Left ventricle myocardium superior (tissue), 1 donor: ENCODE data around the gene DMRTC2. TPM values are rescaled to one million over a fixed set of nuclear protein-coding genes. Genes with fewer than 3 reads are reported as not detected.

Source experiments
- ATAC-seq: fragments of 200-7000 bp; cut with Tn5 transposase; one replicate; pipeline ENCODE4 v1.9.1; 2020; ENCODE audit warnings: mild to moderate bottlenecking, moderate library complexity
- DNase-seq: peaks from one replicate; pipeline ENCODE4 v3.0.0-alpha.2; 2020
- intact Hi-C: fragments of 100-400 bp; cut with micrococcal nuclease; formaldehyde crosslinking; loops from one replicate; pipeline ENCODE4 v1.11.0; 2022
- total RNA-seq: library from RNA; stranded (reverse); fragmentation: NEBNext Ultra II Directional; extraction: Animal tissue kit (Norgen Biotek cat#: 25700); gene quantifications from one replicate; pipeline ENCODE4 v1.2.1, GENCODE V29; 2021
- donor health status: DM: no; HTN: yes; CAD: no; lungs with severe emphysema.

Gene DMRTC2
- total RNA-seq, 1 donor from 2014 or later: not detected

DNA sequence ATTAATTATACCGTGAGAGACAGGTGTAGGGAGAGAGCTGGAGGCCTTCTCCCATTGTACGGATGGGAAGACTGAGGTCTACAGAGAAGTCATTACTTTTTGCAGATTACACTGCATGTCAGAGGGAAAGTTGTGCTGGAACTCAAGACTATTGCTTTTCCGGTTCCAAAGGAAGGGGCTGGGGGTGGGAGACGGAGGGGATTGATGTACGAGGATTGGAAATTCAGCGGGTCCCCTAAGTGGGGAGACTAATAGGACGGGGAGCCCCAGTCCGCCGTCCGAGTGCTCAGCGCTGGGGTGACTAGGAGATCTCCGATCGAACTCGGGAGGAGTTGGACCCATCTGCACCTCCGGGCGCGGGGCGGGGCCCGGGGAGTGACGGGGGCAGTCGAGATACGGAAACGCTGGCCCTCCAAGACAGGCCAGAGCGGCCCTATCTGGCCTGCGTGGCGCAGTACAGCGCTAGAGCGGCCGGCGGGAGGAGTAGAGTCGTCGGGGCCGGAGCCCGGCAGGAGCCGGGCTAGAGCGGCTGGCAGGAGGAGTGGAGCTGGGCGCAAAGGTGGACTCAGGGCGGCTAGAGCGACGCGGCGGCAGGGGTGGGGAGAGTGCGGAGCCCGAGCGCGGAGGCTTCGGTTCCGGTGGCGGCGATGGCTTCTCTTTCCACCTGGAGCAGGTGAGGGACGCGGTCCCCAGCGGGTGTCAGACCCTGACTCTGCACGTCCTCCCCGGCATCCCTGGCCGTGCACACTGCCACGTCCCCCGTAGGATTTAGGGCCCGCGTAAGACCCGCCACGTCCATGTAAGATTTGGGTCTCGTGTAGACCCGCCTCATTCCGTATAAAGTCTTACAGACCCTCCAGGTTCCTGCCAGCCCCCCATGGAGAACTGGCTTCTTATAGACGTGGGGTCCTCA, 39.2 kb downstream of the DMRTC2 start:
- intact Hi-C loops: no loop called here
- DNase-seq (peak; percentile 97), ATAC-seq (peak; percentile 97)

DNA sequence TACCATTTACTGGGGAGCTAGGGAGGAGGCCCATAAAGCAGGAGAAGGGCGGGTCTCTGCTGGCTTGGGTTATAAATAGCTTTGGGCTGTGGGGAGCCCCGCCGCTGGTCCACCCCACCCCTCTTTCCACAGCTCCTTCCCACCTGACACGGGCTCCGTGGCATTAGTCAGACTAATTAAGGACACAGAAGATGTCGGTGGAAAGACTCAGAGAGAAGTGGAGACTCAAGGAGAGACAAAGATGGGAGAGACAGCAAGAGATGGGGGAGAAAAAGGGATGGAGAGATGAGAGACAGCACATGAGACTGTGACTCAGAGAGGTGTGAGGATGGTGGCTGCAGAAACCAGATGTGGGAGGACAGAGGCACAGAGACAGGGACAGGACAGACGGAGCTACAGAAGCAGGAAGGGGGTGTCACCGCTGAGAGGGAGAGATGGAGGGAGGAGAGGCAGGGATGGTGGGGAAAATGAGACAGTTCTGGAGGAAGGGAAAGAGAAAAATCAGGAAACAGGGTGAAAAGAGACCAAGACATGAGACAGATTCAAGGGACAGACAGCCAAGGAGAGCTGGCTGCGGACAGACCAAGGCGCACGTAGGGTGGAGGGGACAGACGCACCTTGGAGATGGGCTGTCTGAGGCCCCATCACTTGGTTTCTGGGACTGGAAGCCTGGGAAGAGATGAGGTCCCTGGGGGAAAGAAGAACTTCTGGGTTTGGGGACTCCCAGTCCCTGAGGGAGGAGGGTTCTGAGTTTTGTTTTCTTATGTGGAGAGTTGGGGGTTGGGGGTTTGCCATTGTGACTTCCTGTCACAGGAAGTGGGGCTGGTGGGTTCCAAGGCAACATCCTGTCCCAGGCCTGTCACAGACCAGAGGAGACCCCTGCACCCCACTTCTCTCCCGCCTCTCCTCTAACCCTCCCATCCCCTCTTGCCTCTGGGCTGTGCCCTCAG, 42.2 kb downstream of the DMRTC2 start:
- DNase-seq: no peak
- ATAC-seq: no peak
- intact Hi-C loops: no loop called here

DNA sequence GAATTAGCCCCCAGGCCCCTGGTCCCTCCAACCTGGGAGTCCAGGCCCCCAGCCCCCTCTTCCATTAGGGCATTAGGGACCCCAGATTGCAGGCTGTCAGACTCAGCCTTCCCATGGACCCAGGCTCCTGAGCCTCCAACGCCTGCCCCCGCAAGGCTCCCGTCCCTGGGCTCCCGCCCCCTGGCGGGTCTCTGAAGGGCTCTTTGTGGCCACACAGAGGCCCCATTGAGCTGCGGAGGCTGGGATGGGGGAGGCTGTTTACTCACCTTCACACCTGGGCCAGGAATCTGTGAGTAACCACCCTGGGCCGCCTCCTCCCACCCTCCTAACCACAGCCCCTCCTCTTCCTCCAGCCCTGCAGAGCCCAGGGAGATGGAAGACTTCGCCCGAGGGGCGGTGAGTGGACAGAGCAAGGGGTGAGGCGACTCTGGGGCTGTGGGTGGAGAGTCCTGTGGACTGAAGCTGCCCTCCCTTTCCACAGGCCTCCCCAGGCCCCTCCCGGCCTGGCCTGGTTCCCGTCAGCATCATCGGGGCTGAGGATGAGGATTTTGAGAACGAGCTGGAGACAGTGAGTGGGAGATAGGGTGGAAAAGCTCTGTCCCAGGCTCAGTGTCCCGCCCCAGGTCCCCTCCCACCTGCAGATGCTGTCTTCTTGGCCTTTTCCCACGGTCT, 43.0 kb downstream of the DMRTC2 start:
- intact Hi-C loops: no loop called here
- ATAC-seq (no peak), DNase-seq (peak; percentile 44)

DNA sequence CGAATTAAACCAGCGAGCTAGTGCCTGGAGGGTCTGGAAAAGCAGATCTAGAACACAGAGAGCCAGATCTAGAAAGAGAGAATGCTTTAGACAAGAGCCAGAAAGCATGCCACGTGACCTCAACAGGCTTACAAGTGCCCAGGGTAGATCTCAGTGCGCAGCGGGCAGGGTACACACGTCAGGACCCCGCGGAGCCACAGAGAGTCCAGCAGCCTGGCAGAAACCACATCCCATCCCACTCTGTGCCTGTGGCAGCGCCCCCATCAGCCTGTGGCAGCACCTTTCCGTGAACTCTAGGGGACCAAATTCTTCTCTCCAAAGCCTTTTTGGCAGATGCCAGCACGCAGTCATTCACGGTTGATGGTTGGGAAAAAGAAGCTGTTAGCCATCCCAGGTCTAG, 44.1 kb downstream of the DMRTC2 start:
- intact Hi-C loops: no loop called here
- ATAC-seq (no peak), DNase-seq (no peak)

DNA sequence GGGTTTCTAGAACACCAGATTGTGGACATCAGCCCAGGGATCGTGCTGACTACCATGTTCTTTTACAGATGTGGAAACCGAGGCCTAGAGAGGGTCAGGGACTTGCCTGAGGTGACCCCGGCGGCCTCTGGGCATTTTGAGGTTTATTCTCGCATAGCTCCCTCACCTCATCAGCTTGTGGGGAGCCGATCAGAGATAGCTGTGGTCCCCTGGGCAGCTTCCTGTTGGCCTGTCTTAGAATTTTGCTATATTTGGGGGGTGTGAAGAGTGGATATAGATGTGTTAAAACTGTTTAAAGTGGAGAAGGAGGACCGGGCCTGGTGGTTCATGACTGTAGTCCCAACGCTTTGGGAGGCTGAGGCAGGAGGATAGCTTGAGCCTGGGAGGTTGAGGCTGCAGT, 45.1 kb downstream of the DMRTC2 start:
- DNase-seq (no peak), ATAC-seq (no peak)
- intact Hi-C loops: no loop called here

DNA sequence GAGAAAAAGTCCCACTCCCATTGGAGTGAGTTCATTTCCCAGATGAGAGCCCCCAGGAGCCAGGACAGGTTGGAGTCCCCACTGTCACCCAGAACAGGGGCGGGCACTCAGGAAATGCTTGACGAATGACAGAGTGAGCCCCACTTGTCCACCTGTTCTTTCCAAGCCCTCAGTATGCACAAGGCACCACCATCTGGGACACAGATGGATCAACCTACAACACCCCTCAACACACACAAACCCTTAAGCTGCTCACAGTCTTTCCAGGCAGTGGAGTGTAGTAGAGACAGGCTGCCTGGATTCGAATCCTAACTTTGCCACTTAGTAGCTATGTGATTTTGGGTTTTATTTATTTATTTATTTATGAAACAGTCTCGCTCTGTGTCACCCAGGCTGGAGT, 46.1 kb downstream of the DMRTC2 start:
- DNase-seq (no peak), ATAC-seq (no peak)
- intact Hi-C loops: no loop called here

DNA sequence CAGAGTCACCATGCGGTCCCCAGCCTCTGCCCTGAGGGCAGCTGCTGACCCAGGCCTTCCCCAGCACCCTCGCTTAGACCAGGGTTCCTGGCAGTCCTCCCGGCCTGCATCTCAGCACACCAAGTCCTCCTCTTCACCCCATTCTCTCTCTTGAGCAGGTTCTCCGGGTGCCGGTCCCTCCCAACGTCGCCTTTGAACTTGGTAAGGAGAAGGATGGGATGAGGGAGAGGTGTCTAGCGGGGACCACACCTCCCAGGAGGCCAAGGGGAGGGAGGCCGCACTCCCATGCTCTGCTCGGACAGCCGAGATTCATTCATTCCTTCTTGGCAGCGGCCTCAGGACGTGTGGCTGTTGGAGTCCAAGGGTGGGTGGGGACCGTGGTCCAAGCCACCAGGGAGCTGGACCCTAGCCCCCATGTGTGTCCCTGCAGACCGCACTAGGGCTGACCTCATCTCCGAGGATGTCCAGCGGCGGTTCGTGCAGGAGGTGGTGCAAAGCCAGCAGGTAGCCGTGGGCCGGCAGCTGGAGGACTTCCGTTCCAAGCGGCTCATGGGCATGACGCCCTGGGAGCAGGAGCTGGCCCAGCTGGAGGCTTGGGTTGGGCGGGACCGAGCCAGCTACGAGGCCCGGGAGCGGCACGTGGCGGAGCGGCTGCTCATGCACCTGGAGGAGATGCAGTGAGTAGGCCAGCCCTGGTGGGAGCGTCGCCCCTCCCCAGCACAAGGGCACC, 47.5 kb downstream of the DMRTC2 start:
- DNase-seq (no peak), ATAC-seq (no peak)
- intact Hi-C loops: no loop called here

DNA sequence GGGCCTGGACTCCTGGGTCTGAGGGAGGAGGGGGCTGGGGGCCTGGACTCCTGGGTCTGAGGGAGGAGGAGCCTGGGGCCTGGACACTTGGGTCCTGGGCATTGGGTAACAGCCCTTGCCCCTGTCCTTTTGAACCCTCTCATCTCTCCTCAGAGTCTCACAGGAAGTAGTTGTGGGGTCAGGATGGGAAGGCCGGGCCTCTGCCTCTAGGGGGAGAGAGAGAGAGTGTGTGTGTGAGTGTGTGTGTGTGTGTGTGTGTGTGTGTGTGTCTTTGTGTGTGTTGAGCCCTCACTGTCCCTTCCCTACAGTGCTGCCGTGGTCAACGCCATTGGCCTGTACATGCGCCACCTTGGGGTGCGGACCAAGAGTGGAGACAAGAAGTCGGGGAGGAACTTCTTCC, 49.1 kb downstream of the DMRTC2 start:
- intact Hi-C loops: no loop called here
- ATAC-seq: no peak
- no peak for DNase-seq

DNA sequence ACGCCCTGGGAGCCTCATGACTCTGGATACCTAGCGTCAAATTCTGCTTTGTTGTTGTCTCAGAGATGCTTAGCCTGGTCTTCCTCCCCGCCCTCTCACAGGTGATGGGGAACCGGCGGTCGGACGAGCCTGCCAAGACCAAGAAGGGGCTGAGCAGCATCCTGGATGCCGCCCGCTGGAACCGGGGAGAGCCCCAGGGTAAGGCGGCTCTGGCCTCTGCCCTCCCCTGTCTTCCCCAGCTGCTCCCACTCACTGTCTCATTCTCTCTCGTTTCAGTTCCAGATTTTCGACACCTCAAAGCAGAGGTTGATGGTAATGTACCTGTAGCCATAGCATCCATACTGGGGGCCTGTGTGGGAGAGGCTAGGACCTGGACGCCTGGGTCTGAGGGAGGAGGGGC, 49.5 kb downstream of the DMRTC2 start:
- DNase-seq: no peak
- intact Hi-C loops: no loop called here
- ATAC-seq: no peak

DNA sequence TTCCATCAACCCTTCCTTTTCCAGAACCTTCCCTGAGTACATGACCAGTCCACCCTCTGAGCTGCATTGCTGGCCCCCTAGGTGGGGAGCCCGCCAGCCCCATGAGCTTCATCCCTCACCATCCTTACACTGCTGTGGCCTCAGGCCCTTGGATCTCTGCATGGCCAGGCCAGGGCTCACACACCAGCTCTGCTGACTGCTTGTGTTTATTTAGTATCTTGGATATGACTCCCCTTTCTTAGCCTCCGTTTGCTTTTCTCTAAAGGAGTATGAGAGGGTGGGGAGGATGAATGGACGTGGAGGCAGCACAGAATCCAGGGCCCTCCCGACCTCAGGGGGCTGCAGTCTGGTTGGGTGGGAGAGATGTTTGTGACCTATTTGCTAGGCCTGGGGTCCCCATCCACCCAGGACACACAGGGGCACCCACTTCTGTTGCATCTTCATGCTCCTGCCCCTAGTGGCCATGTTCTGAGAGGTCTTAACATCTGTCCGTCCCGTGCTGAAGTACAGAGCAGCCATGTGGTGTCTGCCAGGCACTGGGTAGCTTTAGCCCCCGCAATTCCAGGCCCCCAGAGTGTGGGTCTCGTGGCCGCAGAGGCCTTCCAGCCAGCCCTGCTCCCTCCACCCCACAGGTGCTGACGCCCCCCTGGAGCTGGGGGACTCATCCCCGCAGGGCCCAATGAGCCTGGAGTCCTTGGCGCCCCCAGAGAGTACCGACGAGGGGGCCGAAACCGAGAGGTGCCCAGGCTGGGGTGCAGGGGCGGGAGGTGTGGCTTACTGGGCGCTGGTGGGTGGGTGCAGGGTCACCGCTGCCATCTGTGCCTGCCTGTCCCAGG, 51.1 kb downstream of the DMRTC2 start:
- ATAC-seq: no peak
- intact Hi-C loops: no loop called here
- no peak for DNase-seq

DNA sequence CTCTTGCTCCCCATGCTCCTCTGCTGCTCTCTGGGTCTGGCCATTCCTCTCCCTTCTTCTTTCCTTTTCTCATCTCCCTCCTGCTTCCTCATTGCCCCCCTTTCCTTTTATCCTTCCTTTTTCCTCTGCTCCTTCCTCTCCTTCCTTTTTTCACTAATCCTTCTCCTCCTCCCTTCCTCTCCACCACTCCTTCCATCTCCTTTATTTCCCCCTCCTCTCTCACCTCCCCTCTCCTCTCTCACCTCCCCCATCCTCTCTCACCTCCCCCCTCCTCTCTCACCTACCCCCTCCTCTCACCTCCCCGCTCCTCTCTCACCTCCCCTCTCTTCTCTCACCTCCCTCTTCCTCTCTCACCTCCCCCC, 51.7 kb downstream of the DMRTC2 start:
- ATAC-seq (no peak), DNase-seq (no peak)
- intact Hi-C loops: no loop called here

DNA sequence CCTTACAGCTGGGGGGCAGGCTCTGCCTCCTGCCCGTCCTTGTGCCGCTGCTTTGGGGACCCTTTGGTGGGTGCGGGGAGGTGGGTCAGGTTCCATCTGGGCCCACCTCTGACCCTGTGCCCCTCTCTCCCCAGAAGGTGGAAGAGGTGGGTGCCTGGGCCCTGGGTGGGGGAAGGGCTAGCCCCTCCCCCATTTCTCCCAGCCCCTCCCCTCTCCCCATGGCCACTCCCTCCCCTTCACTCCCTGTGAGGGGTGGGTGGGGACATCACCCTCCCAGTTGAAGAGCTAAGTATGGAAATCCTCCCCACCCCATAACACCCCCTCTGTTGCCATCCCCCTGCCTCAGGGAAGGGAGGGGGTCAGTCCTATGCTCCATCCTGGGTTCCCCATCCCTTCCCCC, 52.3 kb downstream of the DMRTC2 start:
- DNase-seq (no peak), ATAC-seq (no peak)
- intact Hi-C loops: no loop called here

DNA sequence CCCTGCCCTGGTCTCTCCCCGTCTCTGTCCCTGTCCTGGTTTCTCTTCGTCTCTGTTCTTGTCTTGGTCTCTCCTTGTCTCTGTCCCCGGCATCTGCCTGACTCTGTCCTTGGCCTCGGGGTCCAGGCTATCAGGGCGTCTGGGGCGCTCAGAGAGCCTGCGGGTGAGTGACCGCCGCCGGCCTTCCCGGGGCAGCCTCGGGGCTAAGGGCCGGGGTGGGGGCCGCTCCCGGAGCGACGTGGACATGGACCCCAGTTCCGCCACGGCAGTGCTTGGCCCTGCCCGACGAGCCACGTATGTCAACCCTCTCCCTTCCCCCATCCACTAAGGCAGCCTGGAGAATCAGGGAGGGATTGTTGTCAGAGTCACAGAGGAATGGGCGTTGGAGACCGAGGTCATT, 53.0 kb downstream of the DMRTC2 start:
- no peak for ATAC-seq
- DNase-seq: no peak
- intact Hi-C loops: no loop called here

DNA sequence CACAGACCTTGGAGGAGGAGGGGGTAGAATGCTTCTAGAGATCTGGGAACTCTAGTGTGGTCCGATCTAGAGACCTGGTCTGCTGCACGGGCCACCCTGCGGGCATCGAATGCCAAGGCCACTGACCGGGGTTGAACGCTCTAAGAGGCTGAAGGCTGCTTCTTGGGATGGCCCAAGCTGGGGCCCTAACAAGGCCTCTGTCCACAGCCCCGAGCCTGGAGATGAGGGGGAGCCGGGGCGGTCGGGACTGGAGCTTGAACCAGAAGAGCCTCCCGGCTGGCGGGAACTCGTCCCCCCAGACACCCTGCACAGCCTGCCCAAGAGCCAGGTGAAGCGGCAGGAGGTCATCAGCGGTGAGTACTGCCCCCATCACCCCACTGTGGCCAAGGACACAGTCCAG, 53.4 kb downstream of the DMRTC2 start:
- intact Hi-C loops: no loop called here
- ATAC-seq (no peak), DNase-seq (no peak)
